Activated naive CD4-positive, alpha-beta T cell treated with anti-CD3 and anti-CD28 coated beads, Interleukin-2, amount 50 U/mL, for 72 hours (primary cell): Measurements from ENCODE around the gene ZC3H12D. TPM values are rescaled to one million over a fixed set of nuclear protein-coding genes. Genes with fewer than 3 reads are reported as not detected.

Source experiments
- ATAC-seq, 2 donors: fragments of 150-1000 bp; cut with Tn5 transposase; 2 replicates each; pipeline ENCODE4 v1.10.0; 2021; ENCODE audit warnings: mild to moderate bottlenecking in 2 of 2, moderate library complexity in 2 of 2
- DNase-seq, 2 donors: peaks; one replicate each; pipeline ENCODE4 v3.0.0; 2021 to 2022; ENCODE audit warnings: low spot score in 2 of 2
- H3K27ac Mint-ChIP-seq, 2 donors: one replicate each; pipeline ENCODE4 v1.8.0; 2022; ENCODE audit warnings: mild to moderate bottlenecking in 2 of 2, mixed read lengths in 2 of 2
- H3K36me3 Mint-ChIP-seq, 2 donors: one replicate each; pipeline ENCODE4 v1.8.0; 2022; ENCODE audit warnings: mixed read lengths in 2 of 2
- H3K9me3 Mint-ChIP-seq, 2 donors: one replicate each; pipeline ENCODE4 v1.8.0; 2022; ENCODE audit warnings: mixed read lengths in 2 of 2
- total RNA-seq, 2 donors: library from RNA; stranded (reverse); gene quantifications; one replicate each; pipeline ENCODE4 v1.2.3, GENCODE V29; 2022

The ZC3H12D gene
- total RNA-seq, 2 donors from 2014 or later, result 87.1 to 186 TPM

GRCh38 chr6:149422581-149422980 is 62.2 kb downstream of the ZC3H12D start:
- Mint-ChIP-seq H3K36me3 (no peaks in the 10 kb centered on the region), H3K27ac (no peak overlapping the region), H3K9me3 (no peaks in the 10 kb centered on the region)
- DNase-seq, result no peak
- no peak for ATAC-seq

- Mint-ChIP-seq H3K36me3 (no peaks in the 10 kb centered on the region), H3K9me3 (peaks cover 4 to 5% of the 10 kb centered on the region in 2 donors), H3K27ac (no peak overlapping the region)
- ATAC-seq, result peak in 1 of 2 donors; percentile 20
- DNase-seq, result no peak
Measured at GRCh38 chr6:149421132-149421531, 63.7 kb downstream of the ZC3H12D start.

GRCh38 chr6:149419696-149420404 is 65.0 kb downstream of the ZC3H12D start:
- Mint-ChIP-seq H3K36me3 (peaks cover 0 to 11% of the 10 kb centered on the region in 2 donors), H3K9me3 (peaks cover 8 to 9% of the 10 kb centered on the region in 2 donors), H3K27ac (peak overlapping the region in 1 of 2 donors; percentile 53)
- DNase-seq (no peak), ATAC-seq (peak; percentile 14 to 56)

GRCh38 chr6:149414821-149415220 is 70.0 kb downstream of the ZC3H12D start:
- Mint-ChIP-seq H3K27ac (no peak overlapping the region), H3K36me3 (peaks cover 0 to 37% of the 10 kb centered on the region in 2 donors), H3K9me3 (peaks cover 9 to 15% of the 10 kb centered on the region in 2 donors)
- no peak for ATAC-seq
- no peak for DNase-seq

GRCh38 chr6:149414009-149414408 is 70.8 kb downstream of the ZC3H12D start:
- Mint-ChIP-seq H3K36me3 (peaks cover 0 to 37% of the 10 kb centered on the region in 2 donors), H3K9me3 (peaks cover 9 to 15% of the 10 kb centered on the region in 2 donors), H3K27ac (peak overlapping the region in 1 of 2 donors; percentile 92)
- ATAC-seq (no peak), DNase-seq (no peak)

GRCh38 chr6:149410557-149410956 is 74.3 kb downstream of the ZC3H12D start:
- H3K36me3 Mint-ChIP-seq, result peaks cover 4 to 41% of the 10 kb centered on the region in 2 donors
- ATAC-seq (no peak), DNase-seq (no peak)
- H3K9me3 Mint-ChIP-seq, result peaks cover 5 to 10% of the 10 kb centered on the region in 2 donors
- peak overlapping the region; percentile 9 to 20 for H3K27ac Mint-ChIP-seq

- Mint-ChIP-seq H3K9me3 (peaks cover 0 to 5% of the 10 kb centered on the region in 2 donors), H3K27ac (peak overlapping the region in 1 of 2 donors; percentile 50), H3K36me3 (peaks cover 8 to 42% of the 10 kb centered on the region in 2 donors)
- DNase-seq, result no peak
- peak in 1 of 2 donors; percentile 63 for ATAC-seq
Measured at GRCh38 chr6:149409617-149410016, 75.2 kb downstream of the ZC3H12D start.

GRCh38 chr6:149405823-149406765 is 78.7 kb downstream of the ZC3H12D start:
- ATAC-seq (peak in 1 of 2 donors; percentile 10), DNase-seq (no peak)
- Mint-ChIP-seq H3K9me3 (no peaks in the 10 kb centered on the region), H3K27ac (peak overlapping the region; percentile 6 to 72), H3K36me3 (peaks cover 29 to 52% of the 10 kb centered on the region in 2 donors)

GRCh38 chr6:149403534-149403933 is 81.3 kb downstream of the ZC3H12D start:
- Mint-ChIP-seq H3K36me3 (peaks cover 38 to 65% of the 10 kb centered on the region in 2 donors), H3K9me3 (no peaks in the 10 kb centered on the region), H3K27ac (peak overlapping the region; percentile 6 to 90)
- ATAC-seq, result peak in 1 of 2 donors; percentile 13
- no peak for DNase-seq

GRCh38 chr6:149400050-149400449 is 84.8 kb downstream of the ZC3H12D start, which contains the start of gene SUMO4:
Gene SUMO4, plus strand, starts transcription at chr6:149400262. Its CDS starts 130 bp downstream, at chr6:149400392.
- peaks cover 0 to 4% of the 10 kb centered on the region in 2 donors for H3K9me3 Mint-ChIP-seq
- peaks cover 37 to 77% of the 10 kb centered on the region in 2 donors for H3K36me3 Mint-ChIP-seq
- DNase-seq (no peak), ATAC-seq (no peak)
- H3K27ac Mint-ChIP-seq, result peak within 1 kb of the TSS in 1 of 2 donors; percentile 67

GRCh38 chr6:149397384-149397783 is 87.4 kb downstream of the ZC3H12D start:
- ATAC-seq, result no peak
- H3K36me3 Mint-ChIP-seq, result peaks cover 27 to 69% of the 10 kb centered on the region in 2 donors
- H3K9me3 Mint-ChIP-seq, result peaks cover 0 to 4% of the 10 kb centered on the region in 2 donors
- no peak for DNase-seq
- no peak overlapping the region for H3K27ac Mint-ChIP-seq

Other genes starting within 250 kb of the ZC3H12D start
- 10 to 100 TPM; 88.0 to 98.2 TPM for gene TAB2, start 167.3 kb downstream of the ZC3H12D start, total RNA-seq
- gene SUMO4, start 84.8 kb downstream of the ZC3H12D start, total RNA-seq, result 10 to 100 TPM in 1 of 2 donors, 1 to 10 TPM in 1; 10.0 to 11.2 TPM
- gene PPIL4, start 61.0 kb upstream of the ZC3H12D start, total RNA-seq, result 10 to 100 TPM; 21.9 to 29.3 TPM
- 10 to 100 TPM; 15.0 to 25.2 TPM for gene GINM1, start 81.4 kb upstream of the ZC3H12D start, total RNA-seq
- gene KATNA1, start 163.7 kb upstream of the ZC3H12D start, total RNA-seq, result 10 to 100 TPM; 19.8 to 26.1 TPM
- 10 to 100 TPM; 21.9 to 29.4 TPM for gene LATS1, start 233.1 kb upstream of the ZC3H12D start, total RNA-seq